ENCODE results near the gene ARID3B. TPM values are rescaled to one million over a fixed set of nuclear protein-coding genes. Genes with fewer than 3 reads are reported as not detected.

The ARID3B gene
- total RNA-seq, 1 experiment from 2014 or later = 8.1 TPM

- BruUV-seq (replicated peaks) = no TSS peak
- DNase-seq (ENCODE audit: low read depth, low spot score) (no peak), ATAC-seq (no peak)
- TF ChIP-seq MAX (IDR thresholded peaks at IDR 0.05) (no peak), CTCF (IDR thresholded peaks at IDR 0.05 in 2 of 3, conservative IDR thresholded peaks at IDR 0.05 in 1 of 3; ENCODE audit: borderline replicate concordance in 1 of 3, insufficient read depth in 1 of 3, low read depth in 2 of 3, low read length in 2 of 3) (no peak), ELF1 (IDR thresholded peaks at IDR 0.05; ENCODE audit: borderline replicate concordance, low read depth) (no peak), REST (IDR thresholded peaks at IDR 0.05; ENCODE audit: low read depth) (no peak), SRF (IDR thresholded peaks at IDR 0.05; ENCODE audit: low read depth) (no peak), CBX3 (IDR thresholded peaks at IDR 0.05; ENCODE audit: low read depth) (no peak), ZBTB33 (IDR thresholded peaks at IDR 0.05; ENCODE audit: extremely low read depth, insufficient replicate concordance, low read length) (no peak), RAD21 (IDR thresholded peaks at IDR 0.05; ENCODE audit: low read depth) (no peak), ZFX (IDR thresholded peaks at IDR 0.05) (no peak), POLR2AphosphoS5 (IDR thresholded peaks at IDR 0.05; ENCODE audit: low read depth, low read length) (no peak), EZH2phosphoT487 (IDR thresholded peaks at IDR 0.05; ENCODE audit: borderline replicate concordance) (no peak), EGR1 (IDR thresholded peaks at IDR 0.05; ENCODE audit: low read depth) (no peak), EZH2 (IDR thresholded peaks at IDR 0.05) (no peak)
- H3K9me3 ChIP-seq (ENCODE audit: control insufficient read depth in 1 of 2, insufficient read depth in 1 of 2, low read depth in 1 of 2, low read length in 2 of 2) = no peaks in the 10 kb centered on the region
- H3K27ac ChIP-seq (ENCODE audit: low read depth, low read length) = no peak overlapping the region
- H3K9ac ChIP-seq (ENCODE audit: low read length) = no peak overlapping the region
- H3K4me1 ChIP-seq (ENCODE audit: control insufficient read depth in 1 of 2, insufficient read depth in 2 of 2, low read length in 2 of 2) = peaks cover 14 to 18% of the 10 kb centered on the region in 2 experiments
- H3K27me3 ChIP-seq (ENCODE audit: insufficient read depth, low read length) = no peaks in the 10 kb centered on the region
- no peak overlapping the region for H3K4me2 ChIP-seq (ENCODE audit: low read length)
- no peak overlapping the region for H2AFZ ChIP-seq (ENCODE audit: low read depth, low read length, poor library complexity, severe bottlenecking)
- H3K79me2 ChIP-seq (ENCODE audit: insufficient read depth, low read length) = no peaks in the 10 kb centered on the region
- ChIA-PET POLR2A (no interaction called here), CTCF (no interaction called here), RAD21 (ENCODE audit: low non-redundant PET in 1 of 2, low total read pairs in 2 of 2, uncharacterized antibody in 2 of 2, unreplicated experiment in 2 of 2) (no interaction called here)
- no peaks in the 10 kb centered on the region for H4K20me1 ChIP-seq (ENCODE audit: insufficient read depth)
- H3K9me2 ChIP-seq (ENCODE audit: insufficient read depth) = no peaks in the 10 kb centered on the region
- H3K4me3 ChIP-seq (replicated peaks in 1 of 2; ENCODE audit: low read depth in 1 of 2, low read length in 2 of 2) = no peak overlapping the region
- intact Hi-C loops (cut with micrococcal nuclease) = no loop called here
- H3K36me3 ChIP-seq (ENCODE audit: control insufficient read depth in 1 of 2, insufficient read depth in 2 of 2, low read length in 2 of 2) = peaks cover 0 to 2% of the 10 kb centered on the region in 2 experiments; a peak in 1 of 4 replicates
These were observed 44.2 kb downstream of the ARID3B start for GRCh38 chr15:74585191-74585590.
